Keratinocyte (primary cell): ENCODE results near the gene SOX30. TPM values are rescaled to one million over a fixed set of nuclear protein-coding genes. Genes with fewer than 3 reads are reported as not detected.

ENCODE experiments used
- DNase-seq: peaks from one replicate; pipeline ENCODE4 v3.0.0-alpha.2; 2011; ENCODE audit warnings: low read depth, missing footprints, low spot score
- FAIRE-seq: peaks from 2 replicates; lab custom pipeline; 2011; peaks lifted over from hg19 to GRCh38; lab: Jason Lieb, UNC
- H2AFZ ChIP-seq: 2 replicates; pipeline ENCODE4 v1.6.0; 2012; ENCODE audit warnings: low read length, control low read depth, inconsistent platforms; ENCODE audit not compliant: control insufficient read depth
- H3K27ac ChIP-seq: 2 replicates; pipeline ENCODE4 v1.5.1; 2011; ENCODE audit warnings: low read length; ENCODE audit not compliant: control insufficient read depth, insufficient read depth
- H3K27me3 ChIP-seq: 3 replicates; pipeline ENCODE4 v1.6.0; 2011; ENCODE audit warnings: low read length; ENCODE audit not compliant: control insufficient read depth, insufficient read depth; ENCODE audit errors: extremely low read depth
- H3K36me3 ChIP-seq, 2 experiments: 2 replicates in 1 of 2; 3 replicates in 1 of 2; pipeline ENCODE4 v1.5.1; 2011; ENCODE audit warnings: low read length in 2 of 2, mild to moderate bottlenecking in 1 of 2; ENCODE audit not compliant: control insufficient read depth in 2 of 2, insufficient read depth in 2 of 2; ENCODE audit errors: extremely low read depth in 1 of 2
- H3K4me1 ChIP-seq: 3 replicates; pipeline ENCODE4 v1.5.1; 2011; ENCODE audit warnings: low read length; ENCODE audit not compliant: control insufficient read depth, insufficient read depth; ENCODE audit errors: extremely low read depth
- H3K4me2 ChIP-seq: 3 replicates; pipeline ENCODE4 v1.6.0; 2011; ENCODE audit warnings: low read depth, low read length; ENCODE audit not compliant: control insufficient read depth, insufficient read depth; ENCODE audit errors: extremely low read depth
- H3K4me3 ChIP-seq, 3 experiments: fragments of 200-600 bp in 1 of 3; sonication (generic) in 1 of 3; 2 replicates in 2 of 3; 3 replicates in 1 of 3; pipeline ENCODE4 v1.5.1; 2011 to 2016; ENCODE audit warnings: low read length in 3 of 3, mild to moderate bottlenecking in 3 of 3, control low read depth in 2 of 3, inconsistent platforms in 1 of 3, low read depth in 1 of 3, mixed read lengths in 1 of 3, mixed run types in 1 of 3, moderate library complexity in 1 of 3; ENCODE audit not compliant: control insufficient read depth in 2 of 3, insufficient read depth in 2 of 3; ENCODE audit errors: extremely low read depth in 1 of 3
- H3K79me2 ChIP-seq: 2 replicates; pipeline ENCODE4 v1.6.0; 2012; ENCODE audit warnings: low read length; ENCODE audit not compliant: control insufficient read depth, insufficient read depth
- H3K9ac ChIP-seq: 3 replicates; pipeline ENCODE4 v1.6.0; 2011; ENCODE audit warnings: low read length; ENCODE audit not compliant: control insufficient read depth, insufficient read depth; ENCODE audit errors: extremely low read depth
- H3K9me1 ChIP-seq: 3 replicates; pipeline ENCODE4 v1.6.0; 2011; ENCODE audit warnings: low read length; ENCODE audit not compliant: control insufficient read depth, insufficient read depth; ENCODE audit errors: extremely low read depth
- H3K9me3 ChIP-seq: 2 replicates; pipeline ENCODE4 v1.5.1; 2012; ENCODE audit warnings: low read depth, low read length; ENCODE audit not compliant: control insufficient read depth
- H4K20me1 ChIP-seq: 3 replicates; pipeline ENCODE4 v1.6.0; 2011; ENCODE audit warnings: low read length; ENCODE audit not compliant: control insufficient read depth, insufficient read depth; ENCODE audit errors: extremely low read depth
- CTCF ChIP-seq, 3 experiments: IDR thresholded peaks in 1 of 3; conservative IDR thresholded peaks in 1 of 3; optimal IDR thresholded peaks in 1 of 3; 2 replicates in 2 of 3; 3 replicates in 1 of 3; pipeline versions ENCODE3 to v1.5.1; 2011; ENCODE audit warnings: low read length in 3 of 3, mild to moderate bottlenecking in 3 of 3, moderate library complexity in 2 of 3, control low read depth in 1 of 3, inconsistent platforms in 1 of 3; ENCODE audit not compliant: insufficient read depth in 2 of 3; ENCODE audit errors: extremely low read depth in 1 of 3
- EZH2 ChIP-seq: IDR thresholded peaks from one replicate; pipeline ENCODE4 v1.6.1; 2012; ENCODE audit warnings: inconsistent platforms, mild to moderate bottlenecking, low read length, moderate library complexity
- dilution Hi-C: fragments of 300-500 bp; cut with MboI; formaldehyde crosslinking; loops from one replicate; pipeline ENCODE4 v1.7.0; 2020; ENCODE audit warnings: low sequenced_read_pairs; ENCODE audit not compliant: extremely low pct_ligation_motif_present
- polyA plus RNA-seq, 5 experiments: library from polyadenylated mRNA; depleted of rRNA in 3 of 5; stranded (reverse) in 3 of 5; stranded (forward) in 1 of 5; unstranded in 1 of 5; fragments of >200 nt; gene quantifications; 1 replicate in 1 of 5; 2 replicates in 3 of 5; 3 replicates in 1 of 5; pipeline versions ENCODE4 v1.2.1 to v1.2.3, GENCODE V29; 2011 to 2012; ENCODE audit warnings: missing spikeins in 2 of 5, low read depth in 1 of 5, low replicate concordance in 1 of 5

Gene SOX30
- polyA plus RNA-seq, 1 donor (not counting 4 experiments of a cell fraction or from before 2014, with no cell fraction given): 0.05 TPM

- FAIRE-seq: no peak
- peak overlapping the region; percentile 5 for H3K27ac ChIP-seq
Observed at GRCh38 chr5:157610990-157611389, 41.2 kb downstream of the SOX30 start.

GRCh38 chr5:157608972-157609565 lies 43.2 kb downstream of the SOX30 start:
- peak overlapping the region; percentile 94 for H3K27ac ChIP-seq
- H4K20me1 ChIP-seq: no peaks in the 10 kb centered on the region
- dilution Hi-C loops: no loop called here
- peaks cover 52% of the 10 kb centered on the region for H3K4me1 ChIP-seq
- DNase-seq (no peak), FAIRE-seq (no peak)
- H3K36me3 ChIP-seq: no peaks in the 10 kb centered on the region
- H3K27me3 ChIP-seq: no peaks in the 10 kb centered on the region
- H3K79me2 ChIP-seq: no peaks in the 10 kb centered on the region
- H3K9me3 ChIP-seq: no peaks in the 10 kb centered on the region
- H3K4me3 ChIP-seq: no peak overlapping the region
- no peaks in the 10 kb centered on the region for H3K9me1 ChIP-seq
- no peak overlapping the region for H3K9ac ChIP-seq
- H2AFZ ChIP-seq: no peak overlapping the region
- TF ChIP-seq EZH2 (no peak), CTCF (optimal IDR thresholded peaks at IDR 0.05 in 1 of 3, IDR thresholded peaks at IDR 0.05 in 1 of 3, conservative IDR thresholded peaks at IDR 0.05 in 1 of 3; ENCODE audit: extremely low read depth in 1 of 3, insufficient read depth in 2 of 3, low read length in 3 of 3) (no peak)
- H3K4me2 ChIP-seq: no peak overlapping the region

More at GRCh38 chr5:157610990-157611389, 41.2 kb downstream of the SOX30 start:
- Histone ChIP-seq H3K4me1 (peaks cover 41% of the 10 kb centered on the region), H3K79me2 (no peaks in the 10 kb centered on the region), H3K36me3 (no peaks in the 10 kb centered on the region), H3K9me1 (no peaks in the 10 kb centered on the region), H4K20me1 (no peaks in the 10 kb centered on the region), H2AFZ (peak overlapping the region; percentile 13), H3K4me2 (no peak overlapping the region), H3K9me3 (no peaks in the 10 kb centered on the region), H3K4me3 (no peak overlapping the region), H3K9ac (no peak overlapping the region), H3K27me3 (no peaks in the 10 kb centered on the region)
- no peak for TF ChIP-seq CTCF (optimal IDR thresholded peaks at IDR 0.05 in 1 of 3, IDR thresholded peaks at IDR 0.05 in 1 of 3, conservative IDR thresholded peaks at IDR 0.05 in 1 of 3; ENCODE audit: extremely low read depth in 1 of 3, insufficient read depth in 2 of 3, low read length in 3 of 3)
- TF ChIP-seq EZH2: no peak
- DNase-seq: no peak
- dilution Hi-C loops: no loop called here
